Measurements from ENCODE around the gene PDE4D. TPM values are rescaled to one million over a fixed set of nuclear protein-coding genes. Genes with fewer than 3 reads are reported as not detected.
A peak's percentile ranks its signal among the peaks of the same experiment; 100 is the strongest.

Gene PDE4D
- total and polyA plus RNA-seq, 2 of the 4 experiments (the other 2 are of a cell fraction): 1.4 to 7.9 TPM

DNA sequence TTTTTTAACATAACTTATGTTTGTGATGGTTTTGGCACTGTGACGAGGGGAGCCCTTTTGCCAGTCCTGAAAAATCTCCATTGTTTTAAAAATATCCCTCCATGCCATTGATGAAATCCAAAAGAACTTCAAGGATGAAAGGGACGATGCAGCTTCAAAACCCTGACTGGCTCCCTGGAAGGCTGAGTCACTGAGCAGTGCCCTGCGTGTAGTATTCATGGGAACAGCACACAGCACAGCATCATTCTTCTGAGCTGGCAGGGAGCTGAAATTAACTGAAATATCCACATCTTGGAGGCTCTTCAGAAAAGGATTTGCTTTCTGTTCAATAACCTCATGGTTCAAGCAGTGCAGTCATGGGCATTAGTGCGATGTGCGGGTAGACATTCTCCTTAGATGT, 29.7 kb downstream of the PDE4D start:
- H3K4me2 ChIP-seq (ENCODE audit: low read depth, low read length): no peak overlapping the region
- H3K56ac ChIP-seq (ENCODE audit: extremely low read depth, insufficient read depth, low read length): no peak overlapping the region
- H2BK120ac ChIP-seq (ENCODE audit: low read depth, low read length): no peak overlapping the region
- TF ChIP-seq, protein P1, sequence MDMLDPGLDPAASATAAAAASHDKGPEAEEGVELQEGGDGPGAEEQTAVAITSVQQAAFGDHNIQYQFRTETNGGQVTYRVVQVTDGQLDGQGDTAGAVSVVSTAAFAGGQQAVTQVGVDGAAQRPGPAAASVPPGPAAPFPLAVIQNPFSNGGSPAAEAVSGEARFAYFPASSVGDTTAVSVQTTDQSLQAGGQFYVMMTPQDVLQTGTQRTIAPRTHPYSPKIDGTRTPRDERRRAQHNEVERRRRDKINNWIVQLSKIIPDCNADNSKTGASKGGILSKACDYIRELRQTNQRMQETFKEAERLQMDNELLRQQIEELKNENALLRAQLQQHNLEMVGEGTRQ (IDR thresholded peaks at IDR 0.05; ENCODE audit: low read depth, low read length): no peak
- TF ChIP-seq, protein P2, sequence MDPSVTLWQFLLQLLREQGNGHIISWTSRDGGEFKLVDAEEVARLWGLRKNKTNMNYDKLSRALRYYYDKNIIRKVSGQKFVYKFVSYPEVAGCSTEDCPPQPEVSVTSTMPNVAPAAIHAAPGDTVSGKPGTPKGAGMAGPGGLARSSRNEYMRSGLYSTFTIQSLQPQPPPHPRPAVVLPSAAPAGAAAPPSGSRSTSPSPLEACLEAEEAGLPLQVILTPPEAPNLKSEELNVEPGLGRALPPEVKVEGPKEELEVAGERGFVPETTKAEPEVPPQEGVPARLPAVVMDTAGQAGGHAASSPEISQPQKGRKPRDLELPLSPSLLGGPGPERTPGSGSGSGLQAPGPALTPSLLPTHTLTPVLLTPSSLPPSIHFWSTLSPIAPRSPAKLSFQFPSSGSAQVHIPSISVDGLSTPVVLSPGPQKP (IDR thresholded peaks at IDR 0.05; ENCODE audit: borderline replicate concordance, low read depth, low read length): no peak
- TF ChIP-seq RFX5 (IDR thresholded peaks at IDR 0.05; ENCODE audit: low read depth, low read length) (no peak), CEBPB (IDR thresholded peaks at IDR 0.05; ENCODE audit: low read depth, low read length) (no peak)
- no peak overlapping the region for H4K8ac ChIP-seq (ENCODE audit: low read depth in 2 of 2, low read length in 2 of 2)
- H3K79me1 ChIP-seq (ENCODE audit: low read depth in 1 of 2, low read length in 2 of 2): no peaks in the 10 kb centered on the region
- no peak overlapping the region for H3K4ac ChIP-seq (ENCODE audit: low read depth, low read length)
- no peaks in the 10 kb centered on the region for H3K27me3 ChIP-seq (ENCODE audit: control insufficient read depth, insufficient read depth, low read length)
- no peak overlapping the region for H4K91ac ChIP-seq (ENCODE audit: insufficient read depth, low read depth, low read length)
- in situ Hi-C loops (cut with MboI; ENCODE audit: low sequenced_read_pairs): no loop called here
- DNase-seq (peak; percentile 27), ATAC-seq (ENCODE audit: low read depth) (peak; percentile 66)
- no peak overlapping the region for H2BK20ac ChIP-seq (ENCODE audit: low read depth, low read length)
- no peak overlapping the region for H3K4me3 ChIP-seq (ENCODE audit: insufficient read depth, low read depth, low read length)
- no peak overlapping the region for H3K14ac ChIP-seq (replicated peaks; ENCODE audit: low read depth, low read length)
- no peak overlapping the region for H3K18ac ChIP-seq (ENCODE audit: low read depth, low read length)
- no peaks in the 10 kb centered on the region for H4K20me1 ChIP-seq (ENCODE audit: insufficient read depth, low read length)
- no peaks in the 10 kb centered on the region for H3K9me1 ChIP-seq (ENCODE audit: insufficient read depth, low read length)
- POLR2A ChIA-PET (ENCODE audit: unreplicated experiment): no interaction called here
- no peak overlapping the region for H4K5ac ChIP-seq (ENCODE audit: low read depth, low read length)
- no peak overlapping the region for H2AFZ ChIP-seq (replicated peaks; ENCODE audit: low read length, poor library complexity)
- WGBS, 2 experiments (ENCODE audit: extremely low coverage in 2 of 2, insufficient read length in 1 of 2): 43% methylated on average over 1 of the region's 5 CpGs; no CpG with 5 or more reads in 1 of the 2 experiments
- no peak overlapping the region for H2BK15ac ChIP-seq (ENCODE audit: low read depth, low read length)
- no peak overlapping the region for H3K9ac ChIP-seq (ENCODE audit: low read depth, low read length)
- BruUV-seq (replicated peaks): no TSS peak
- intact Hi-C loops (cut with micrococcal nuclease): loop anchor here (2.0 kb wide), 1 partner anchor 15 kb away; no protein-coding TSS in a partner anchor
- H3K27ac ChIP-seq (ENCODE audit: insufficient read depth, low read length): no peak overlapping the region
- no peak overlapping the region for H3K23ac ChIP-seq (ENCODE audit: low read depth, low read length)
- no peaks in the 10 kb centered on the region for H3K4me1 ChIP-seq (ENCODE audit: control insufficient read depth, insufficient read depth, low read length)
- no peaks in the 10 kb centered on the region for H3K36me3 ChIP-seq (ENCODE audit: control insufficient read depth, insufficient read depth, low read length)
- dilution Hi-C loops (cut with HindIII; ENCODE audit: low sequenced_read_pairs, unreplicated experiment): no loop called here
- H2AK9ac ChIP-seq (replicated peaks; ENCODE audit: low read depth, low read length, poor library complexity): no peak overlapping the region
- no peak overlapping the region for H2AK5ac ChIP-seq (ENCODE audit: low read depth, low read length)
- CTCF ChIA-PET: no interaction called here
- H2BK5ac ChIP-seq (ENCODE audit: low read depth, low read length, poor library complexity, severe bottlenecking): no peak overlapping the region
- H3K9me3 ChIP-seq (ENCODE audit: control insufficient read depth, insufficient read depth, low read length): no peaks in the 10 kb centered on the region

All from IMR-90 (cell line).